VCaP (cell line): Measurements from ENCODE around the gene IPO11.

Experiments used
- H3K27ac ChIP-seq: fragments of 450-650 bp; 2 replicates; pipeline ENCODE4 v1.5.1; 2017
- TF ChIP-seq, protein P1 (sequence below): fragments of 450-650 bp; conservative IDR thresholded peaks from 2 replicates; pipeline ENCODE4 v1.5.1; 2017; ENCODE audit warnings: mild to moderate bottlenecking, moderate library complexity

The IPO11 gene

GRCh38 chr5:62521319-62521718, 108.8 kb downstream of the IPO11 start:
- H3K27ac ChIP-seq: no peak overlapping the region
- TF ChIP-seq, protein P1, sequence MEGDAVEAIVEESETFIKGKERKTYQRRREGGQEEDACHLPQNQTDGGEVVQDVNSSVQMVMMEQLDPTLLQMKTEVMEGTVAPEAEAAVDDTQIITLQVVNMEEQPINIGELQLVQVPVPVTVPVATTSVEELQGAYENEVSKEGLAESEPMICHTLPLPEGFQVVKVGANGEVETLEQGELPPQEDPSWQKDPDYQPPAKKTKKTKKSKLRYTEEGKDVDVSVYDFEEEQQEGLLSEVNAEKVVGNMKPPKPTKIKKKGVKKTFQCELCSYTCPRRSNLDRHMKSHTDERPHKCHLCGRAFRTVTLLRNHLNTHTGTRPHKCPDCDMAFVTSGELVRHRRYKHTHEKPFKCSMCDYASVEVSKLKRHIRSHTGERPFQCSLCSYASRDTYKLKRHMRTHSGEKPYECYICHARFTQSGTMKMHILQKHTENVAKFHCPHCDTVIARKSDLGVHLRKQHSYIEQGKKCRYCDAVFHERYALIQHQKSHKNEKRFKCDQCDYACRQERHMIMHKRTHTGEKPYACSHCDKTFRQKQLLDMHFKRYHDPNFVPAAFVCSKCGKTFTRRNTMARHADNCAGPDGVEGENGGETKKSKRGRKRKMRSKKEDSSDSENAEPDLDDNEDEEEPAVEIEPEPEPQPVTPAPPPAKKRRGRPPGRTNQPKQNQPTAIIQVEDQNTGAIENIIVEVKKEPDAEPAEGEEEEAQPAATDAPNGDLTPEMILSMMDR: no peak

DNA sequence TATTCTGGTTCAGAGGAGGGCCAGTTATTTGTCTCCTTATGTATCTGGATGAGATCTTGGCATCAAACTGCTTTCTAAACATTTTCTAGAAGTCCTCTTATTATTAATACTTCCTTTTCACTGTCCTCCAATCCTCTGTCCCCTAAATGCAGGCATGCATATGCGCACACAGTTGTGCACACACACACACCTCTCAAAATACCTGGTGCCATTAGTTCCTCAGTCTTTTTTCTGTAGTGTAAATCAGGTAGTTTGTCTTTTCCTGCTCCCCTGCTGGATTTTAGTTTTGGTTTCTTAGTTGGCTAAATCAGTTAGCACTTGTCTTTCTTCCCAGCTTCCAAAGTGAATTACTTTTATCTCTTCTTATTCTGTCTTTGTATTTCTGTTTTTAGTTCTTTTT, 110.2 kb downstream of the IPO11 start:
- H3K27ac ChIP-seq: no peak overlapping the region
- TF ChIP-seq, protein P1: no peak

DNA sequence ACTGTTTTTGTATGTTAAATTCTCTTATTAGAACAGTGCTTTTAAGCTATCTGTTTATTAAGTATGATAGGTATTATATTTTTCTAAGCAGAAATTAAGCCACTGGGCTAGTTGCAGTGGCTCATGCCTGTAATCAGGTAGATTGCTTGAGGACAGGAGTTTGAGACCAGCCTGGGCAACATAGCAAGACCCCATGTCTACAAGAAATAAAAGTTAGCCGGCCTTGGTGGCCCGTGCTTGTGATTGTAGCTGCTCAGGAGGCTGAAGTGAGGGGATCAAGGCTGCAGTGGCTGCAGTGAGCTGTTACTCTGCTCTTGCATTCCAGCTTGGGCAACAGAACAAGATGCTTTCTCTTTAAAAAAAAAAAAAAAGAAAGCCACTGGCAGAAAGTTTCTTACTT, 121.0 kb downstream of the IPO11 start:
- H3K27ac ChIP-seq: no peak overlapping the region
- TF ChIP-seq, protein P1: no peak

- no peak overlapping the region for H3K27ac ChIP-seq
- TF ChIP-seq, protein P1: no peak
Observed at GRCh38 chr5:62534461-62535236, 122.1 kb downstream of the IPO11 start.

DNA sequence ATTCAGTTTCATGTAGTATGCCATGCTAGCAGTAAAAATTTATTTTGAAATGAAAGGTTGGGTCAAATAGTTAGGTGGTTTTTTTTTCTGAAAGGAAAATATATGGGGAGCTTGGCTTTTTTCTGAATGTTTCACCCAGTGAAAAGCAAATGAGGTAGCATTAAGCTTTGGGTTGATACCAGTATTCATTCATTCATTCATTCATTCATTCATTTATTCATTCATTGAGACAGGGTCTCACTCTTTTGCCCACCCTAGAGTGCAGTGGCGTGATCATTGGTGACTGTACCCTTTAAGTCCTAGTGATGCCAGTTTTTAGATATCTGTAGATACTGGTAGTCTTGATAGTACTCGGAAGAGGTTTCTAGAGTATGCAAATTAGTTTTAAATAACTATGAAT, 123.7 kb downstream of the IPO11 start:
- TF ChIP-seq, protein P1: no peak
- H3K27ac ChIP-seq: no peak overlapping the region

GRCh38 chr5:62536783-62537182, 124.2 kb downstream of the IPO11 start:
- no peak overlapping the region for H3K27ac ChIP-seq
- TF ChIP-seq, protein P1: no peak

DNA sequence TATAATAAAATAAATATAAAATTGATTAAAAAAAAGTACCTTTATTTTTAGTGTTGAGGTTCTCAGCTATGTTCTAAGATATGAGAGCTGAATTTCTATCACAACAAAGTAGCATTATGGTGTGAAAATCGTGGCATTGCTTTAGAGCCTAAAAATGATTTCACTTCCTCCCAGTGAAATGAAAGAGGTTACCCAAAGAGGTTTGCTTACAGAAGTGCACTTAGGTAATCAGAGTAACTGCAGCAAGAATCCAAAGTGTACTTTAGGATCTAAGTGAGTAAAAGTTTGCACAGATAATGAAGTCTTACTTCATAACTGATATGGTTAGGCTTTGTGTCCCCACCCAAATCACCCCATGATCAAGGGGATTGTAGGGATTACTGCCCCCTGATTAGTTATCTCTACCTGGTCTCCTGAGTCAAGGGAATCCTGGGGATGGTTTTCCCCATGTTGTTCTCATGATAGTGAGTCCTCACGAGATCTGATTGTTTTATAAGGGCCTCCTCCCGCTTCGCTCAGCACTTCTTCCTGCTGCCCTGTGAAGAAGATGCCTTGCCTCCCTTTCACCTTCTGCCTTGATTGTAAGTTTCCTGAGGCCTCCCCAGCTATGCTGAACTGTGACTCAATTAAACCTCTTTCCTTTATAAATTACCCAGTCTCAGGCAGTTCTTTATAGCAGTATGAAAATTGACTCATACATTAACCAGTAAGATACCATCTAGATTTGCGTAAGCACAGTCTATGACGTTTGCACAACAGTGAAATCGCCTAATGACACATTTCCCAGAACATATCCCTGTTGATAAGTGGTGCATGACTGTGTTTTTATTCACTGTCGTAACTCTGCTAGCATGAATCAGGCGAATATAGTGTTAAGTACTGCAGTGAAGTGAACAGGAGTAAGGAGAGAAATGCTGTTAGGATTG, 125.7 kb downstream of the IPO11 start:
- TF ChIP-seq, protein P1: no peak
- H3K27ac ChIP-seq: no peak overlapping the region
